NT2/D1 (cell line): ENCODE results near the gene MIP.

Experiments used
- SUZ12 ChIP-seq: IDR thresholded peaks from 2 replicates; pipeline ENCODE4 v1.6.1; 2011; ENCODE audit not compliant: insufficient read length, insufficient read depth; ENCODE audit errors: extremely low read depth
- YY1 ChIP-seq: IDR thresholded peaks from 2 replicates; pipeline ENCODE4 v1.6.1; 2011; ENCODE audit not compliant: insufficient read length, insufficient read depth

GRCh38 chr12:56410768-56411167, 43.7 kb downstream of the MIP start:
- TF ChIP-seq YY1 (no peak), SUZ12 (no peak)
